Uterus (tissue), 2 donors: Measurements from ENCODE around the gene DHDH.
"Not testable (repeated sequence)": the region's sequence is repeated elsewhere in the genome, so short reads cannot be mapped to it uniquely, and the experiment has no call there.

Experiments used
- POLR2A ChIP-seq, 2 donors: fragments of 450-650 bp; IDR thresholded peaks; one replicate each; pipeline ENCODE4 v1.6.1; 2016; ENCODE audit warnings: antibody characterized with exemption in 2 of 2, mild to moderate bottlenecking in 1 of 2, moderate library complexity in 1 of 2
- TF ChIP-seq, protein P1 (sequence below), 4 experiments: fragments of 200-600 bp in 2 of 4; fragments of 450-650 bp in 2 of 4; sonication (generic) in 2 of 4; IDR thresholded peaks; one replicate each; pipeline ENCODE4 v1.5.1; 2016 to 2019; ENCODE audit warnings: antibody characterized with exemption in 4 of 4, mild to moderate bottlenecking in 2 of 4, moderate library complexity in 1 of 4

DNA sequence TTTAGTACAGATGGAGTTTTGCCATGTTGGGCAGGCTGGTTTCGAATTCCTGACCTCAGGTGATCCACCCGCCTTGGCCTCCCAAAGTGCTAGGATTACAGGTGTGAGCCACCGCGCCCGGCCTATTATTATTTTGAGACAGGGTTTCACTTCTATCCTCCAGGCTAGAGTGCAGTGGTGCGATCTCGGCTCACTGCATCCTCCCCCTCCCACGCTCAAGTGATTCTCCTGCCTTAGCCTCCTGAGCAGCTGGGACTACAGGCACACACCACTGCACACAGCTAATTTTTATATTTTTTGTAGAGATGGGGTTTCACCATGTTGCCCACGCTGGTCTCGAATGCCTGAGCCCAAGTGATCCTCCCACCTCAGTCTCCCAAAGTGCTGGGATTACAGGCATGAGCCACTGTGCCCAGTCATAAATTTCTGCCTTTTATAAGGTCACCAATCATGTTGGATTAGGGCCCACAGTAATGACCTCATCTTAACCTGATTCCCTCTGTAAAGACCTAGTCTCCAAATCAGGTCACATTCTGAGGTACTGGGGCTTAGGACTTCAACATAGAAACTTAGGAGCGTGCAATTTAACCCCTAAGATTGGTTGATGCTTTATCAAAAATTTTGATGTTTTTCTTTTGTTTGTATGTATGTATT is 23.9 kb upstream of the DHDH start:
- TF ChIP-seq, protein P1, sequence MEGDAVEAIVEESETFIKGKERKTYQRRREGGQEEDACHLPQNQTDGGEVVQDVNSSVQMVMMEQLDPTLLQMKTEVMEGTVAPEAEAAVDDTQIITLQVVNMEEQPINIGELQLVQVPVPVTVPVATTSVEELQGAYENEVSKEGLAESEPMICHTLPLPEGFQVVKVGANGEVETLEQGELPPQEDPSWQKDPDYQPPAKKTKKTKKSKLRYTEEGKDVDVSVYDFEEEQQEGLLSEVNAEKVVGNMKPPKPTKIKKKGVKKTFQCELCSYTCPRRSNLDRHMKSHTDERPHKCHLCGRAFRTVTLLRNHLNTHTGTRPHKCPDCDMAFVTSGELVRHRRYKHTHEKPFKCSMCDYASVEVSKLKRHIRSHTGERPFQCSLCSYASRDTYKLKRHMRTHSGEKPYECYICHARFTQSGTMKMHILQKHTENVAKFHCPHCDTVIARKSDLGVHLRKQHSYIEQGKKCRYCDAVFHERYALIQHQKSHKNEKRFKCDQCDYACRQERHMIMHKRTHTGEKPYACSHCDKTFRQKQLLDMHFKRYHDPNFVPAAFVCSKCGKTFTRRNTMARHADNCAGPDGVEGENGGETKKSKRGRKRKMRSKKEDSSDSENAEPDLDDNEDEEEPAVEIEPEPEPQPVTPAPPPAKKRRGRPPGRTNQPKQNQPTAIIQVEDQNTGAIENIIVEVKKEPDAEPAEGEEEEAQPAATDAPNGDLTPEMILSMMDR (IDR thresholded peaks at IDR 0.05): not testable (repeated sequence)
- not testable (repeated sequence) for TF ChIP-seq POLR2A (IDR thresholded peaks at IDR 0.05)
